HepG2 (cell line): ENCODE data around the gene RALBP1. TPM values are rescaled to one million over a fixed set of nuclear protein-coding genes. Genes with fewer than 3 reads are reported as not detected.

Experiments used
- ATAC-seq: fragments of 200-7000 bp; cut with Tn5 transposase; 3 replicates; pipeline ENCODE4 v1.9.1; 2020; ENCODE audit warnings: mild to moderate bottlenecking, moderate library complexity
- BruUV-seq: library from RNA; stranded (reverse); fragments of 400-500 nt; replicated peaks from 2 replicates; lab custom pipeline; 2021; lab: Mats Ljungman, UMichigan
- CTCF ChIA-PET: fragments of 300-600 bp; formaldehyde crosslinking; extraction: SDS; loops from one replicate; lab custom pipeline; 2021; ENCODE audit warnings: low total read pairs, inconsistent platforms, low intra/inter-chr PET ratio; lab: Yijun Ruan, JAX
- POLR2A ChIA-PET: fragments of 350-600 bp; sonication (Branson Sonifier 250); formaldehyde crosslinking; loops from one replicate; lab custom pipeline; 2020; ENCODE audit warnings: antibody characterized with exemption, inconsistent platforms; lab: Yijun Ruan, JAX
- DNase-seq: peaks from one replicate; pipeline ENCODE4 v3.0.0-alpha.2; 2015; ENCODE audit warnings: low spot score
- FAIRE-seq: peaks from 3 replicates; lab custom pipeline; 2011; peaks lifted over from hg19 to GRCh38; lab: Jason Lieb, UNC
- H2AFZ ChIP-seq: one replicate; pipeline ENCODE4 v1.6.1; 2011; ENCODE audit warnings: low read length, inconsistent platforms
- H3K27ac ChIP-seq: fragments of 300-600 bp; 3 replicates; pipeline ENCODE4 v1.8.0; 2011; ENCODE audit warnings: mixed run types, mild to moderate bottlenecking, mixed read lengths, low read length, inconsistent platforms; ENCODE audit not compliant: insufficient read depth; ENCODE audit errors: extremely low read length
- H3K27me3 ChIP-seq, 2 experiments: fragments of 200-600 bp in 1 of 2; 2 replicates in 1 of 2; 3 replicates in 1 of 2; pipeline versions ENCODE4 v1.6.0 to v1.8.0; 2011; ENCODE audit warnings: low read length in 2 of 2, mild to moderate bottlenecking in 2 of 2, moderate library complexity in 2 of 2, inconsistent platforms in 1 of 2; ENCODE audit not compliant: insufficient read depth in 2 of 2, control insufficient read depth in 1 of 2
- H3K36me3 ChIP-seq, 2 experiments: fragments of 200-600 bp in 1 of 2; replicated peaks in 1 of 2; 2 replicates in 1 of 2; 3 replicates in 1 of 2; pipeline versions ENCODE4 v1.5.1 to v1.8.0; 2011; ENCODE audit warnings: low read length in 2 of 2, inconsistent platforms in 1 of 2; ENCODE audit not compliant: insufficient read depth in 2 of 2, control insufficient read depth in 1 of 2
- H3K4me1 ChIP-seq: 2 replicates; pipeline ENCODE4 v1.5.1; 2012; ENCODE audit warnings: low read length, inconsistent platforms; ENCODE audit not compliant: insufficient read depth
- H3K4me2 ChIP-seq: 2 replicates; pipeline ENCODE4 v1.6.0; 2011; ENCODE audit warnings: low read depth, low read length, inconsistent platforms
- H3K4me3 ChIP-seq, 3 experiments: fragments of 200-600 bp in 1 of 3; sonication (generic), shearing (Covaris generic) in 1 of 3; replicated peaks in 1 of 3; 2 replicates each; pipeline ENCODE4 v1.5.1; 2011 to 2016; ENCODE audit warnings: low read length in 3 of 3, inconsistent platforms in 2 of 3, low read depth in 2 of 3, mild to moderate bottlenecking in 2 of 3, control low read depth in 1 of 3, mixed read lengths in 1 of 3; ENCODE audit not compliant: insufficient read depth in 1 of 3
- H3K79me2 ChIP-seq: one replicate; pipeline ENCODE4 v1.6.1; 2011; ENCODE audit warnings: low read length, inconsistent platforms; ENCODE audit not compliant: insufficient read depth
- H3K9ac ChIP-seq: 2 replicates; pipeline ENCODE4 v1.6.0; 2011; ENCODE audit warnings: mild to moderate bottlenecking, low read depth, low read length, inconsistent platforms; ENCODE audit not compliant: insufficient read depth
- H3K9me3 ChIP-seq: 2 replicates; pipeline ENCODE4 v1.5.1; 2012; ENCODE audit warnings: mild to moderate bottlenecking, low read length
- H4K20me1 ChIP-seq: 2 replicates; pipeline ENCODE4 v1.6.0; 2011; ENCODE audit warnings: inconsistent platforms, mild to moderate bottlenecking, low read length, moderate library complexity; ENCODE audit not compliant: insufficient read depth
- DRAP1 ChIP-seq: IDR thresholded peaks from 2 replicates; pipeline ENCODE4 v1.6.1; 2016; ENCODE audit warnings: missing genetic modification reagents, missing compliant biosample characterization
- ESRRA ChIP-seq: sonication (generic); formaldehyde crosslinking; IDR thresholded peaks from 2 replicates; pipeline ENCODE4 v1.5.1; 2020; ENCODE audit warnings: mild to moderate bottlenecking, low read depth, missing genetic modification reagents
- FOXM1 ChIP-seq: sonication (generic); formaldehyde crosslinking; IDR thresholded peaks from 2 replicates; pipeline ENCODE4 v1.5.0; 2020; ENCODE audit warnings: missing genetic modification reagents
- KDM3A ChIP-seq: IDR thresholded peaks from 2 replicates; pipeline ENCODE4 v1.6.1; 2018; ENCODE audit warnings: low read depth, missing compliant biosample characterization
- MBNL3 ChIP-seq: fragments of 250-450 bp; sonication (Bioruptor Pico); conservative IDR thresholded peaks from 2 replicates; pipeline ENCODE4 v1.8.0; 2022; ENCODE audit warnings: mild to moderate bottlenecking, inconsistent platforms
- NR2F1 ChIP-seq, 2 experiments: fragments of 450-650 bp in 1 of 2; formaldehyde crosslinking in 1 of 2; IDR thresholded peaks; 2 replicates each; pipeline versions ENCODE4 v1.5.0 to v1.6.1; 2016 to 2020; ENCODE audit warnings: mild to moderate bottlenecking in 1 of 2, missing compliant biosample characterization in 1 of 2, missing genetic modification reagents in 1 of 2, moderate library complexity in 1 of 2
- PLRG1 ChIP-seq: fragments of 450-650 bp; conservative IDR thresholded peaks from 2 replicates; pipeline ENCODE4 v1.6.1; 2016
- STAT5B ChIP-seq: sonication (generic); formaldehyde crosslinking; IDR thresholded peaks from 2 replicates; pipeline ENCODE4 v1.4.0; 2020; ENCODE audit warnings: missing genetic modification reagents
- THAP11 ChIP-seq: IDR thresholded peaks from 2 replicates; pipeline ENCODE4 v1.6.1; 2016; ENCODE audit warnings: missing biosample characterization, missing genetic modification reagents
- ZC3H13 ChIP-seq: sonication (generic); formaldehyde crosslinking; IDR thresholded peaks from 2 replicates; pipeline ENCODE4 v1.8.1; 2023; ENCODE audit warnings: mild to moderate bottlenecking, missing genetic modification reagents, moderate library complexity
- ZFP36L1 ChIP-seq: sonication (generic); formaldehyde crosslinking; IDR thresholded peaks from 2 replicates; pipeline ENCODE4 v1.8.0; 2022; ENCODE audit warnings: mild to moderate bottlenecking, missing genetic modification reagents, moderate library complexity
- ZNF224 ChIP-seq: sonication (generic); formaldehyde crosslinking; IDR thresholded peaks from 2 replicates; pipeline ENCODE4 v1.5.0; 2020; ENCODE audit warnings: mild to moderate bottlenecking, missing genetic modification reagents
- WGBS: methylation state at CpG from one replicate; pipeline ENCODE4 v1.1.6; 2017; ENCODE audit warnings: low lambda C conversion rate; 5-methylcytosine and 5-hydroxymethylcytosine counted together
- in situ Hi-C: cut with HindIII; loops from 2 replicates; pipeline ENCODE4 v1.10.0; 2017; ENCODE audit warnings: low pct_unique_long_range_greater_than_20kb; ENCODE audit not compliant: extremely low pct_ligation_motif_present
- intact Hi-C: fragments of 100-400 bp; cut with micrococcal nuclease; formaldehyde crosslinking; loops from one replicate; pipeline ENCODE4 v1.10.0; 2022; ENCODE audit not compliant: unreplicated experiment
- polyA plus RNA-seq, 8 experiments: library from polyadenylated mRNA; depleted of rRNA in 3 of 8; stranded (reverse) in 7 of 8; unstranded in 1 of 8; fragments of >200 nt; fragmentation: Illumina TruSeq in 4 of 8; extraction: Trizol in 4 of 8; gene quantifications; 2 replicates each; pipeline versions ENCODE4 v1.2.1 to v1.2.3, GENCODE V29; 2011 to 2016; ENCODE audit warnings: low read depth in 4 of 8, missing spikeins in 1 of 8, mixed read lengths in 1 of 8; ENCODE audit not compliant: insufficient read depth in 1 of 8
- total RNA-seq, 5 experiments: library from RNA; depleted of rRNA; stranded (reverse); fragments of >200 nt; fragmentation: Illumina TruSeq; extraction: Trizol; gene quantifications; 2 replicates each; pipeline ENCODE4 v1.2.3, GENCODE V29; 2016; ENCODE audit warnings: low read depth in 1 of 5

Gene RALBP1
- total and polyA plus RNA-seq, 2 of the 13 experiments (the other 11 are each of a cell fraction or from before 2014, with no cell fraction given) = 24.5 to 33.1 TPM

DNA sequence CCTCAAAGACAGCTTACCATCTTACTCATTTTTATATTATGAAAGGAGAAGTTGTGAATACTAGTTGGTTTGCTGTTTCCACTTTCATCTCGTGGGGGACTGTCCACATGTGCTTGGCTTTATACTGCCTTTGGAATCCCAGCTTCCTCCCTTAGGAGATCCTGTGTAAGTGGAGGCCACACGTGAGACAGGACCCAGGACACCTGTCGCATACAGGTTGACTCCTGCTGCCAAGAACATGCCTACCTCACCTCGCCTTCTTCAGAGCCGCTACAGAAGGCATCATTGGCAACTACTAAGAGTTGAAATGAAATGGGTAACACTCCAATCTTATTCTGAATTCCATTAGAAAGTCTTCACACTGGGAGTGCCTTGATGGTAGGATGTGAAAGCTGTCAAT lies 69.7 kb downstream of the RALBP1 start:
- Histone ChIP-seq H3K27me3 (no peaks in the 10 kb centered on the region), H4K20me1 (no peaks in the 10 kb centered on the region), H3K4me1 (peaks cover 5% of the 10 kb centered on the region), H3K27ac (no peak overlapping the region), H3K9me3 (no peaks in the 10 kb centered on the region), H2AFZ (no peak overlapping the region), H3K79me2 (no peaks in the 10 kb centered on the region), H3K9ac (no peak overlapping the region), H3K4me2 (no peak overlapping the region)
- ATAC-seq (no peak), DNase-seq (no peak), FAIRE-seq (no peak)
- CTCF ChIA-PET = no interaction called here
- WGBS = 92% methylated on average over 5 of the region's 5 CpGs
- in situ Hi-C loops = no loop called here
- intact Hi-C loops = no loop called here
- BruUV-seq = no TSS peak
- TF ChIP-seq PLRG1 (no peak), ZNF224 (CRISPR knock-in tag) (no peak), DRAP1 (no peak), THAP11 (no peak), ZFP36L1 (CRISPR knock-in tag) (no peak), FOXM1 (CRISPR knock-in tag) (no peak), STAT5B (CRISPR knock-in tag) (no peak), MBNL3 (CRISPR knock-in tag) (no peak), ESRRA (CRISPR knock-in tag) (no peak), KDM3A (CRISPR knock-in tag) (no peak), ZC3H13 (CRISPR knock-in tag) (no peak), NR2F1 (CRISPR knock-in tag; IDR thresholded peaks at IDR 0.05) (no peak)
- TF ChIP-seq, all 625 proteins: peak for 0
- POLR2A ChIA-PET = no interaction called here
- H3K4me3 ChIP-seq = no peak overlapping the region
- H3K36me3 ChIP-seq = peaks cover 19 to 40% of the 10 kb centered on the region in 2 experiments
